ENCODE data around the gene SSR4.

The SSR4 gene

GRCh38 chrX:153767674-153768055 is 26.8 kb upstream of the SSR4 start:
- H3K27ac ChIP-seq = no peak overlapping the region
- TF ChIP-seq CTCF (conservative IDR thresholded peaks at IDR 0.05) (no peak), ZFX (IDR thresholded peaks at IDR 0.05) (no peak)

- no peak for TF ChIP-seq ZFX (IDR thresholded peaks at IDR 0.05)
- no peak for TF ChIP-seq CTCF (conservative IDR thresholded peaks at IDR 0.05)
- no peak overlapping the region for H3K27ac ChIP-seq
These were observed 25.9 kb upstream of the SSR4 start for GRCh38 chrX:153768311-153769157.

- H3K27ac ChIP-seq = no peak overlapping the region
- TF ChIP-seq CTCF (conservative IDR thresholded peaks at IDR 0.05) (no peak), ZFX (IDR thresholded peaks at IDR 0.05) (no peak)
These were observed 25.2 kb upstream of the SSR4 start for GRCh38 chrX:153769158-153769864.

- H3K27ac ChIP-seq = no peak overlapping the region
These were observed 24.4 kb upstream of the SSR4 start for GRCh38 chrX:153769865-153770600.

GRCh38 chrX:153770601-153771414 is 23.7 kb upstream of the SSR4 start:
- no peak overlapping the region for H3K27ac ChIP-seq
- TF ChIP-seq CTCF (conservative IDR thresholded peaks at IDR 0.05) (no peak), ZFX (IDR thresholded peaks at IDR 0.05) (no peak)

More at GRCh38 chrX:153769865-153770600, 24.4 kb upstream of the SSR4 start:
- TF ChIP-seq ZFX (IDR thresholded peaks at IDR 0.05) (no peak), CTCF (conservative IDR thresholded peaks at IDR 0.05) (no peak)

- no peak overlapping the region for H3K27ac ChIP-seq
- TF ChIP-seq CTCF (conservative IDR thresholded peaks at IDR 0.05) = no peak
- TF ChIP-seq ZFX (IDR thresholded peaks at IDR 0.05) = no peak
These were observed 22.8 kb upstream of the SSR4 start for GRCh38 chrX:153771415-153772315.

Measured in C4-2B (cell line).